T-cell (primary cell): ENCODE data around the gene MROH9. TPM values are rescaled to one million over a fixed set of nuclear protein-coding genes. Genes with fewer than 3 reads are reported as not detected.
A peak's percentile ranks its signal among the peaks of the same experiment; 100 is the strongest.
"Not testable (repeated sequence)": the region's sequence is repeated elsewhere in the genome, so short reads cannot be mapped to it uniquely, and the experiment has no call there.

ENCODE experiments used
- ATAC-seq, 4 experiments: fragments of 200-7000 bp in 3 of 4; fragments of 150-1000 bp in 1 of 4; cut with Tn5 transposase; replicated peaks in 1 of 4; 1 replicate in 3 of 4; 2 replicates in 1 of 4; pipeline ENCODE4 v1.10.0; 2021; ENCODE audit warnings: moderate library complexity in 3 of 4, mild to moderate bottlenecking in 2 of 4, moderate number of reproducible peaks in 1 of 4
- CTCF ChIA-PET, 2 donors: fragments of 300-600 bp; sonication (Branson Sonifier 250); formaldehyde crosslinking; loops; one replicate each; lab custom pipeline; 2022; ENCODE audit warnings: antibody characterized with exemption in 2 of 2; lab: Charles Lee
- POLR2A ChIA-PET, 2 donors: fragments of 300-600 bp; sonication (Branson Sonifier 250); formaldehyde crosslinking; loops; one replicate each; lab custom pipeline; 2022; ENCODE audit warnings: antibody characterized with exemption in 2 of 2; lab: Charles Lee
- DNase-seq, 35 experiments: peaks; one replicate each; pipeline versions ENCODE4 v3.0.0 to v3.0.0-alpha.2; 2013 to 2023
- H3K27ac ChIP-seq: one replicate; pipeline ENCODE4 v1.5.1; 2013; ENCODE audit warnings: low read length
- H3K27me3 ChIP-seq, 2 experiments: replicated peaks in 1 of 2; 1 replicate in 1 of 2; 2 replicates in 1 of 2; pipeline versions ENCODE4 v1.6.1 to v1.7.0; 2013; ENCODE audit warnings: low read length in 1 of 2, mixed read lengths in 1 of 2; ENCODE audit not compliant: control insufficient read depth in 2 of 2, insufficient read depth in 2 of 2; ENCODE audit errors: extremely low read depth in 1 of 2
- H3K36me3 ChIP-seq, 2 donors: 1 replicate in 1 of 2; 2 replicates in 1 of 2; pipeline versions ENCODE4 v1.6.1 to v1.7.0; 2013; ENCODE audit warnings: low read length in 1 of 2; ENCODE audit not compliant: control insufficient read depth in 2 of 2, insufficient read depth in 1 of 2; ENCODE audit errors: extremely low read depth in 1 of 2
- H3K4me1 ChIP-seq, 2 experiments: 1 replicate in 1 of 2; 2 replicates in 1 of 2; pipeline versions ENCODE4 v1.6.1 to v1.7.0; 2013; ENCODE audit warnings: low read length in 2 of 2, mixed read lengths in 1 of 2; ENCODE audit not compliant: insufficient read depth in 2 of 2, control insufficient read depth in 1 of 2; ENCODE audit errors: extremely low read depth in 1 of 2
- H3K4me3 ChIP-seq, 2 donors: 1 replicate in 1 of 2; 2 replicates in 1 of 2; pipeline versions ENCODE4 v1.5.1 to v1.7.0; 2013; ENCODE audit warnings: mild to moderate bottlenecking in 2 of 2, low read length in 1 of 2, moderate library complexity in 1 of 2; ENCODE audit not compliant: control insufficient read depth in 1 of 2; ENCODE audit errors: extremely low read depth in 1 of 2
- H3K9me3 ChIP-seq: 2 replicates; pipeline ENCODE4 v1.7.0; 2013
- H3K27ac Mint-ChIP-seq, 2 donors: one replicate each; pipeline ENCODE4 v1.8.0; 2020 to 2021; ENCODE audit warnings: mild to moderate bottlenecking in 2 of 2, mixed read lengths in 2 of 2
- H3K27me3 Mint-ChIP-seq, 2 donors: one replicate each; pipeline ENCODE4 v1.8.0; 2021 to 2022; ENCODE audit warnings: mixed read lengths in 2 of 2
- H3K36me3 Mint-ChIP-seq: one replicate; pipeline ENCODE4 v1.8.0; 2021; ENCODE audit warnings: mixed read lengths
- H3K4me1 Mint-ChIP-seq, 3 donors: one replicate each; pipeline ENCODE4 v1.8.0; 2020 to 2022; ENCODE audit warnings: mixed read lengths in 3 of 3, mild to moderate bottlenecking in 1 of 3
- H3K4me3 Mint-ChIP-seq, 3 donors: one replicate each; pipeline ENCODE4 v1.8.0; 2020 to 2022; ENCODE audit warnings: mild to moderate bottlenecking in 3 of 3, mixed read lengths in 3 of 3, moderate library complexity in 3 of 3
- H3K9me3 Mint-ChIP-seq, 3 donors: one replicate each; pipeline ENCODE4 v1.8.0; 2020 to 2022; ENCODE audit warnings: mixed read lengths in 3 of 3
- WGBS: methylation state at CpG from one replicate; pipeline ENCODE4 v1.1.5; 2013; ENCODE audit warnings: missing lambda C conversion rate; ENCODE audit not compliant: insufficient coverage; 5-methylcytosine and 5-hydroxymethylcytosine counted together
- total RNA-seq, 35 experiments: library from RNA in 6 of 35; stranded (reverse) in 6 of 35; fragments of 120-200 nt in 1 of 35; gene quantifications; one replicate each; pipeline versions ENCODE4 v1.2.1 to v1.2.4 and lab custom pipeline; 2013 to 2026

MROH9 gene
- total RNA-seq, 5 donors from 2014 or later (not counting 1 experiment from before 2014, with no cell fraction given), result not detected

DNA sequence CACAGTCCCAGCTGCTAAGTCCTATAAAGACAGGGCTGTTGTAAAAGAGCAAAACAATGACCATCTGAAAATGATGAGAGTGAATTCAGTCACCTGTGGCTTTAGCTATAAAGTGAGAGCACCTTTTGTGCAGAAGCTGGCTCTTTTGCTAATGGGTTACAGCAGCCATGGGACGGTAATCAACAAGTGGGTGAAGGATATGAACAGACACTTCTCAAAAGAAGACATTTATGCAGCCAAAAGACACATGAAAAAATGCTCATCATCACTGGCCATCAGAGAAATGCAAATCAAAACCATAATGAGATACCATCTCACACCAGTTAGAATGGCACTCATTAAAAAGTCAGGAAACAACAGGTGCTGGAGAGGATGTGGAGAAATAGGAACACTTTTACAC lies 16.4 kb downstream of the MROH9 start:
- H3K27ac Mint-ChIP-seq, H3K4me1 ChIP-seq, H3K9me3 ChIP-seq, H3K9me3 Mint-ChIP-seq, H3K27ac ChIP-seq, H3K4me1 Mint-ChIP-seq, POLR2A ChIA-PET, H3K27me3 ChIP-seq, H3K4me3 ChIP-seq, H3K36me3 ChIP-seq, ATAC-seq, H3K4me3 Mint-ChIP-seq, DNase-seq, H3K36me3 Mint-ChIP-seq, CTCF ChIA-PET: not testable (repeated sequence)
- peaks cover 7 to 14% of the 10 kb centered on the region in 2 donors for H3K27me3 Mint-ChIP-seq
- WGBS, result no CpG with 5 or more reads among the region's 1 CpG

DNA sequence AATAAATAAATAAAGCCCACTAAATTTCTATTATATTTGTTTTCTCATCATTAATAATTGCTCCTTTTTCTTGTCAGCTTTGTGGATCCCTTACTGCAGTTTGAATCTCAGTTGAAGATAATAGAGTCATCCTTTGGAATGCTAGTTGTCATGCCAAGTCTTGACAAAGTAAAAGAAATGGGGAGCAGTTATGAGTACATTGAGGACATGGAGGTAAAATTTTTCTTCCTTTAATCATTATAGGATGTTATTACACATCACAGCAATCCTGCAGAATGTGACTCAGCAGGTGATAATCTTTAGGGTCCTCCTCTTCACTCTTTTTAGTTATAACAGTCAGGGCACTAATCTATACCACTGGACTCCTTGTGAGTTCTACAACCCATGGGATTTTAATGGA lies 24.1 kb downstream of the MROH9 start:
- H3K4me3 ChIP-seq, result no peak overlapping the region
- POLR2A ChIA-PET, result no interaction called here
- no peaks in the 10 kb centered on the region for H3K9me3 Mint-ChIP-seq

DNA sequence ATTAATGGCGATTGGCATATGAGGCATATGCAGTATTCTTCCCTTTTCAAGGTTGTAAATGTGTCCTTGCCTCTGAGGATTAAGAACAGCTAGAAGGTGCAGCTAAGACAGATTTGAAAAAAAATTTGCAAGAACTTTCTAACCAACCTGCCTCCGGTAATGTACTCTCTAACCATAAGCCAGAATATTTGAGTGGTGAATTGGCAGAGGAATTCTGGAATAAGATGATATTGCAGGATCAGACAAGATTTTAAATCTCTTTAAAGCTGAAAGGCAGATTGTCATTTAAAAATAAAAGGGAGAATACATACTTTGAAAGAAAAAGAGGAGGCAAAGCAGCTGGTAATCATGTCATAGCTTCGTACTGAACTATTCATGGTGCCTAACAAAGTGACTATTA lies 29.2 kb downstream of the MROH9 start:
- no peaks in the 10 kb centered on the region for H3K27me3 ChIP-seq
- POLR2A ChIA-PET, result no interaction called here
- CTCF ChIA-PET, result interaction anchor here in 1 of 2 donors (0.5 to 6.2 kb wide), 2 partner anchors 349 to 1036 kb away, joined by 4 to 97 read pairs; partner anchors contain the start of gene FMO4
- H3K27ac ChIP-seq, result no peak overlapping the region
- no peaks in the 10 kb centered on the region for H3K4me1 ChIP-seq
- no peaks in the 10 kb centered on the region for H3K36me3 Mint-ChIP-seq
- no peaks in the 10 kb centered on the region for H3K4me1 Mint-ChIP-seq
- ATAC-seq, result no peak
- H3K4me3 ChIP-seq, result no peak overlapping the region
- H3K36me3 ChIP-seq, result no peaks in the 10 kb centered on the region
- H3K9me3 Mint-ChIP-seq, result no peaks in the 10 kb centered on the region
- no CpG with 5 or more reads among the region's 3 CpGs for WGBS
- no peak overlapping the region for H3K4me3 Mint-ChIP-seq
- no peak overlapping the region for H3K27ac Mint-ChIP-seq
- H3K9me3 ChIP-seq, result no peaks in the 10 kb centered on the region
- DNase-seq, result no peak
- peaks cover 17 to 25% of the 10 kb centered on the region in 2 donors for H3K27me3 Mint-ChIP-seq

More for the DNA sequence above, 24.1 kb downstream of the MROH9 start:
- Mint-ChIP-seq H3K4me3 (no peak overlapping the region), H3K27ac (no peak overlapping the region), H3K27me3 (peaks cover 11 to 15% of the 10 kb centered on the region in 2 donors), H3K36me3 (no peaks in the 10 kb centered on the region), H3K4me1 (no peaks in the 10 kb centered on the region)
- CTCF ChIA-PET, result no interaction called here
- Histone ChIP-seq H3K27me3 (no peaks in the 10 kb centered on the region), H3K27ac (no peak overlapping the region), H3K4me1 (no peaks in the 10 kb centered on the region), H3K9me3 (no peaks in the 10 kb centered on the region), H3K36me3 (no peaks in the 10 kb centered on the region)
- ATAC-seq (no peak), DNase-seq (no peak)

DNA sequence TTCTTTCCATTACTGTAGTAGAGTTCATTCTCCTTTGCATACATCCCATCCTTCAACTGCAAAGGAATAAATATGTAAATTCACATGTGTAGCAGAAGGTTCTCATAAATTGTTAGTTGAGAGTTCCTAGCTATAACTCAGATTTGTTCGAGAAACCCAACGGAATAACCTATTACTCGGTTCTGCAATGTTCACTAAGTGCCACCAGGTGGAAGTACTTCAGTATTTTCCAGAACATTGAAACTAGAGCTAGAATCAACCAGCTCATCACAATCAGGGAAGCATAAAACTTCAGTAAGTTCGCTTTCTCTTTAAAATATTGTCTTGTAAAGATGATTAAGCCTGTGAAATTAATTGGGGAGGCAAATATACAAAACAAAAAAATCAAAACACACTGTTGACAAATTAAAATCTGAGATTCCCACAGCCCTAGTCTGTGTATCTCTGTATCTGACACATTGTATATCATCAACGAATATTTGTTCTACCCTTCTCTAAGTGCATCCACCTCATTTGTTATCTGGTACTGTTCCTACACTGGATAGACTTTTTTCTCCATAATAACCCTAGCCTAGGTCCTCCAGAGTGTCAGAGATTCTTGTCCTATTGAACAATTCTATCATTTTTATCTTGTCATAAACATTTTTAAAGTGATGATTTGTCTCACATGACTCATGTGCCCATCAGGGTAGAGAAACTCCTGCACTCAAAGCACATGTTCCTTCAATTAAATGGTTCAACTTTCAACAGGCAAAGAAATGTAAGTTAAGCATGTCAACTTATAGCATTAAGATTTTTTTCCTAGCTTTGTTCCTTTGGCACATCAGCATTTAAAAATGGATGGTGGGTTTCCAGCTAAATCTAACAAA lies 31.9 kb downstream of the MROH9 start:
- Mint-ChIP-seq H3K36me3 (no peaks in the 10 kb centered on the region), H3K27ac (no peak overlapping the region), H3K4me1 (no peaks in the 10 kb centered on the region), H3K4me3 (no peak overlapping the region), H3K9me3 (no peaks in the 10 kb centered on the region), H3K27me3 (peaks cover 19 to 27% of the 10 kb centered on the region in 2 donors)
- ChIA-PET CTCF (interaction anchor here (0.6 to 6.2 kb wide), 6 partner anchors 18 to 880 kb away, joined by 3 to 97 read pairs (median 3); partner anchors contain the start of gene FMO4 (in 2 of the 2)), POLR2A (no interaction called here)
- Histone ChIP-seq H3K36me3 (no peaks in the 10 kb centered on the region), H3K27ac (no peak overlapping the region), H3K4me1 (no peaks in the 10 kb centered on the region), H3K27me3 (no peaks in the 10 kb centered on the region), H3K9me3 (no peaks in the 10 kb centered on the region), H3K4me3 (no peak overlapping the region)
- 67% methylated on average over 1 of the region's 5 CpGs for WGBS
- ATAC-seq, result no peak
- DNase-seq, result peak in 1 of 35 experiments; percentile 31

DNA sequence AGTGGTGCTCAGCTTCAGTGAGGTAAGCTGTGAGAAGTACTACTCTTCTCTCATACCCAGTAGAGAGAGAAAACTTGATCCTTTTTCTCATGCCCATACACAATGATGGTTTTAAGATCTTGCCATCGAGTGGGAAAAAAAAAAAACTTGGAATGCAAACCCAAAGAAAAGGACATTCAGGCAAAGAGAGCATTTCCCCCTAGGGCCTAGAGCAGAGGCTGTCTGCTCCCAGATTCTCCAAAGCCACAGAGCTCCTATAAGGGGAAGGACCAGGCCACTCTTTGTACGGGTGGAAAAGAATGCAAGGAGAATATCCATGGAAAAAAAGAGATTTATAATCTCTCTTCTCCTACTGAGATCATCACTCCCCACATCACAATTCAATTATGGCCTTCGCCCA lies 34.9 kb downstream of the MROH9 start:
- DNase-seq (no peak), ATAC-seq (no peak)
- Histone ChIP-seq H3K27ac (no peak overlapping the region), H3K9me3 (no peaks in the 10 kb centered on the region), H3K27me3 (no peaks in the 10 kb centered on the region), H3K36me3 (no peaks in the 10 kb centered on the region), H3K4me1 (no peaks in the 10 kb centered on the region), H3K4me3 (no peak overlapping the region)
- H3K27me3 Mint-ChIP-seq, result peaks cover 16% of the 10 kb centered on the region in 2 donors
- no peaks in the 10 kb centered on the region for H3K36me3 Mint-ChIP-seq
- no CpG with 5 or more reads among the region's 3 CpGs for WGBS
- CTCF ChIA-PET, result interaction anchor here in 1 of 2 donors (6.2 kb wide), 1 partner anchor 343 kb away, joined by 97 read pairs; the partner anchor contains the start of gene FMO4
- H3K4me3 Mint-ChIP-seq, result no peak overlapping the region
- H3K4me1 Mint-ChIP-seq, result no peaks in the 10 kb centered on the region
- POLR2A ChIA-PET, result no interaction called here
- no peaks in the 10 kb centered on the region for H3K9me3 Mint-ChIP-seq
- no peak overlapping the region for H3K27ac Mint-ChIP-seq

DNA sequence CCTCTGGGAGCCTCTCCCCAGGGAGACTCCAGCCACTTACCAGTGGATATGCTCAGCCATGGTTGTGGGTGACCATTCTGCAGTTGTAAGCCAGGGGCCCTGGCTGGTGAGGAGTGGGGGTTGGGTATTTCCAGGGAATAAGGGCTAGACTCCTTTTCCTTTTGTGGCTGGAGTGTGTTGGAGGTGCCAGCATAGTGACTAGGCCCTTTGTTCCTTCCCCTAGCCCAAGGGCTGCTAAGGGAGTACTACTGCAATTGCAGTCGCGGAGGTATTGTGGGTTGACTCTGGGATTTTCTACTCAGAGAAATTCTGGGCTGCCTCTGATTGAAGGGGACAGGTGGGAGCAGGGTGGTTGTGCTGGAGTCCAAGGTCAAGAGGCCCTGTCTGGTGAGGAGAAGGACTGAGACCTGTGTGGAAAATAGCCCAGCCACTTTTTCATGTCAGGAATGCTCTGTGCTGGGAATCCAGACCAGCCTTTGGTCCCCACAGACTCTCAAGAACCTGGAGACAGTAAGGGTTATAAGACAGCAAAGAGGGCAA lies 43.1 kb downstream of the MROH9 start:
- Histone ChIP-seq H3K27me3 (peaks cover 0 to 9% of the 10 kb centered on the region in 2 experiments), H3K9me3 (no peaks in the 10 kb centered on the region), H3K36me3 (no peaks in the 10 kb centered on the region), H3K4me3 (no peak overlapping the region), H3K27ac (no peak overlapping the region), H3K4me1 (no peaks in the 10 kb centered on the region)
- Mint-ChIP-seq H3K27me3 (peaks cover 6 to 15% of the 10 kb centered on the region in 2 donors), H3K9me3 (peaks cover 0 to 21% (median 9%) of the 10 kb centered on the region in 3 donors), H3K4me3 (no peak overlapping the region), H3K36me3 (no peaks in the 10 kb centered on the region), H3K4me1 (no peaks in the 10 kb centered on the region), H3K27ac (no peak overlapping the region)
- ATAC-seq, result no peak
- DNase-seq, result no peak
- ChIA-PET CTCF (no interaction called here), POLR2A (no interaction called here)
- WGBS, result no CpG with 5 or more reads among the region's 2 CpGs
